ENCODE measurements around the gene POT1. TPM values are rescaled to one million over a fixed set of nuclear protein-coding genes. Genes with fewer than 3 reads are reported as not detected.

POT1 gene
- total RNA-seq, 4 donors from 2014 or later = 13.8 to 91.6 (median 23.5) TPM

DNA sequence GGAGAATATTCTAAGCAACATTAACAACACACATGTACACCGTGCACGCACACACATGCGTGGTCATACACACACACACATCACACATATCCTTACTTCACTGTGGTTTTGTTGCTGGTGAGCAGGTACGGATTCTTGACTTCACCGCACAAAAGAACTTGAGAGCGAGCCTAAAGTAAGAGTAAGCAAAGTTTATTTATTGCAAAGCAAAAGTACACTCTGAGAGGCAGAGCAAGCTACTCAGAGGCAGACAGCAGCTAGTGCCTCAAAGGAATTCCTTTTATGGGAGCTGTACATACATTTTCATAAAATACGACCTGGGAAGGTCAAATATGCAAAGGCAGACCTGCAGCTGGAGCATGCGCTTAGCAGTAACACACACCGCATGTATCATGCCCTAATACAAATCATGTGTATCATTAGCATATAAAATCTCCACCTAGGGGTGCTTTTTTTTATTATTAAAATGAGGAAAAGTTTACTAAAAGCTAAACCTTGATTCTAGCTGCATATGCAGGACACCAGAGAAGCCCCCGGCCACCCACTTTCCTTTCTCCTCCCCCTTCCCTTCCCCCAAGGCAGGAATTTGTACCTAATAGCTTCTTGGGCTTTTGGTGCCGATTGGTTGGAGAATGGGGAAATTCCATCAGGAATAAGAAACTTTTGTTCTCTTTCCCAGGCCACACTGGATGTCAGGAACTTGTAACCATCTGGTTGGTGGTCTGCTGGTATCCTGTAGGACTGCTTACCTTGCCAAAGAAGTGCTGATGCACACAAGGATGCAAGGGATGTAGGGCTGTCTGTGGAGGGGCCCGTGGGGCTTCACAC lies 147.5 kb downstream of the POT1 start:
- H3K4me3 ChIP-seq = no peak overlapping the region
- no peak overlapping the region for H3K27ac ChIP-seq
- TF ChIP-seq, protein P1, sequence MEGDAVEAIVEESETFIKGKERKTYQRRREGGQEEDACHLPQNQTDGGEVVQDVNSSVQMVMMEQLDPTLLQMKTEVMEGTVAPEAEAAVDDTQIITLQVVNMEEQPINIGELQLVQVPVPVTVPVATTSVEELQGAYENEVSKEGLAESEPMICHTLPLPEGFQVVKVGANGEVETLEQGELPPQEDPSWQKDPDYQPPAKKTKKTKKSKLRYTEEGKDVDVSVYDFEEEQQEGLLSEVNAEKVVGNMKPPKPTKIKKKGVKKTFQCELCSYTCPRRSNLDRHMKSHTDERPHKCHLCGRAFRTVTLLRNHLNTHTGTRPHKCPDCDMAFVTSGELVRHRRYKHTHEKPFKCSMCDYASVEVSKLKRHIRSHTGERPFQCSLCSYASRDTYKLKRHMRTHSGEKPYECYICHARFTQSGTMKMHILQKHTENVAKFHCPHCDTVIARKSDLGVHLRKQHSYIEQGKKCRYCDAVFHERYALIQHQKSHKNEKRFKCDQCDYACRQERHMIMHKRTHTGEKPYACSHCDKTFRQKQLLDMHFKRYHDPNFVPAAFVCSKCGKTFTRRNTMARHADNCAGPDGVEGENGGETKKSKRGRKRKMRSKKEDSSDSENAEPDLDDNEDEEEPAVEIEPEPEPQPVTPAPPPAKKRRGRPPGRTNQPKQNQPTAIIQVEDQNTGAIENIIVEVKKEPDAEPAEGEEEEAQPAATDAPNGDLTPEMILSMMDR (IDR thresholded peaks at IDR 0.05) = no peak
- TF ChIP-seq POLR2A (IDR thresholded peaks at IDR 0.05) = no peak
- no peaks in the 10 kb centered on the region for H3K27me3 ChIP-seq
- H3K4me1 ChIP-seq = no peaks in the 10 kb centered on the region
- intact Hi-C loops (cut with DNase I; ENCODE audit: low total_unique reads) = no loop called here
- DNase-seq = no peak
- H3K9me3 ChIP-seq = no peaks in the 10 kb centered on the region
- H3K36me3 ChIP-seq = no peaks in the 10 kb centered on the region

DNA sequence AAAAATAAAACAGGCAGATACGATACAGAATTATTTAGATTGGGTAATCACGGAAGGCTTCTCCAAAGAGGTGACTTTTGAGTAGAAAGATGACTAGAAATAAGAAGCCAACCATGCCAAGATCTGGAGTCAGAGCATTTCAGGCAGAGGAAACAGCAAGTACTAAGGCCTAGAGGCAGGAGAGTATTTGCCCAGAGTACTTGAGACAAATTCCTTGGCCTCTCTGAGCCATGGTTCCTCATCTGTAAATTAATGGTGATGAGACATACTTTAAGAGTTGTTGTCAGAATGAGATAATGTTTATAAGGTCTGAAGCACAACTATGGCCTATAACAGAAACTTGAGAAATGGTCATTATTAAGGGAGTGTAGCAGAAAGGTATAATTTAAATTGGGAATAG lies 148.2 kb downstream of the POT1 start:
- no peak for DNase-seq
- intact Hi-C loops (cut with DNase I; ENCODE audit: low total_unique reads) = no loop called here
- H3K27me3 ChIP-seq = no peaks in the 10 kb centered on the region
- H3K27ac ChIP-seq = no peak overlapping the region
- TF ChIP-seq, protein P1 (IDR thresholded peaks at IDR 0.05) = no peak
- no peak for TF ChIP-seq POLR2A (IDR thresholded peaks at IDR 0.05)
- no peaks in the 10 kb centered on the region for H3K9me3 ChIP-seq
- H3K4me3 ChIP-seq = no peak overlapping the region
- H3K36me3 ChIP-seq = no peaks in the 10 kb centered on the region
- no peaks in the 10 kb centered on the region for H3K4me1 ChIP-seq

DNA sequence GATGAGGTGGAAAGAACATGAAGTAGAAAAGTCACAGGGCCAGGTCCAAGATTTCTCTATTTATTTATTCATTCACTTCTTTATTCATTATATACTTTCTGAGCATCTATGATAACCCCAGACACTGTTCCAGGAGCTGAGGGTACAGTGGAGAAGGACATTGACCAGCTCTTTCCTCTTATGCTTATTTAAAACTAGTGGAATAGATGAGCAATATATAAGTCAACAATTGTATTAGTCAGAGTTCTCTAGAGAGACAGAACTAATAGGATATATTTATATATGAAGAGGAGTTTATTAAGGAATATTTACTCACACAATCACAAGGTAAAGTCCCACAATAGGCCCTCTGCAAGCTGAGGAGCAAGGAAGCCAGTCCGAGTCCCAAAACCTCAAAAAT lies 149.0 kb downstream of the POT1 start:
- DNase-seq = no peak
- Histone ChIP-seq H3K36me3 (no peaks in the 10 kb centered on the region), H3K4me3 (no peak overlapping the region), H3K9me3 (no peaks in the 10 kb centered on the region), H3K27ac (no peak overlapping the region), H3K4me1 (no peaks in the 10 kb centered on the region), H3K27me3 (no peaks in the 10 kb centered on the region)
- TF ChIP-seq, protein P1 (IDR thresholded peaks at IDR 0.05) = no peak
- no peak for TF ChIP-seq POLR2A (IDR thresholded peaks at IDR 0.05)
- intact Hi-C loops (cut with DNase I; ENCODE audit: low total_unique reads) = no loop called here

DNA sequence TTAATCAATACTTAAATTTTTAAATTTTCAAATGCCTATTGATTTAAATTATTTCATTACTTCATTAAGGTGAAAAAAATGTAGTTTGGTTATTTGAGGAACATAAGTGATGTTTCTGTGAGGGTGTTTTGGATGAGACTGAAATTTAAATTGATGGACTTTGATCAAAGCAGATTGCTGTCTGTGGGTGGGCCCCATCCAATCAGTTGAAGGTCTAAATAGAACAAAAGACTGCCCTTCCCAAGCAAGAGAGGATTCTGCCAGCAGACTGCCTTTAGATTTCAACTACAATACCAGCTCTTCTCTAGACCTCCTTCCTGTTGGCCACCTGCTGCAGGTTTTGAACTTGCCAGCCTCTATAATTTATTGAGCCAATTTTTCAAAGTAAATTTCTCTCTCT lies 149.6 kb downstream of the POT1 start:
- Histone ChIP-seq H3K27ac (no peak overlapping the region), H3K36me3 (no peaks in the 10 kb centered on the region), H3K9me3 (no peaks in the 10 kb centered on the region), H3K4me3 (no peak overlapping the region), H3K4me1 (no peaks in the 10 kb centered on the region), H3K27me3 (no peaks in the 10 kb centered on the region)
- intact Hi-C loops (cut with DNase I; ENCODE audit: low total_unique reads) = no loop called here
- TF ChIP-seq, protein P1 (IDR thresholded peaks at IDR 0.05) = no peak
- no peak for TF ChIP-seq POLR2A (IDR thresholded peaks at IDR 0.05)
- no peak for DNase-seq

DNA sequence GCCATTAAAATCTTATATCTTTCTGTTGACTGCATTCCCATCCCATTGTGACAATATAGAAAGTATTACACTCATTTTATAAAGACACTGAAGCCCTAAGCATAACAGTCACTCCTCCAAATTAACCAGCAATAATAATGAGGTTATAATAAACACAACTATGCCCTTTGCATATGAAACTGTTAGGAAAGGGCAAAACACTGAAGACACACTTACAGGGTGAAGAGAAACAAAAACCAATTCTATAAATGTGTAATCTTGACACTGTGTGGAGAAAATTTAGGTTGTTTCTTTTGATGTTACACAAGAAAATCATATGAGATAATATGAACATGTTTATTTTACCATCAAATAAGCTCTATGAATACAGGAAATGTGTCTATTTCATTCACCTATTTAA lies 150.0 kb downstream of the POT1 start:
- intact Hi-C loops (cut with DNase I; ENCODE audit: low total_unique reads) = no loop called here
- no peak overlapping the region for H3K4me3 ChIP-seq
- no peaks in the 10 kb centered on the region for H3K27me3 ChIP-seq
- no peaks in the 10 kb centered on the region for H3K36me3 ChIP-seq
- TF ChIP-seq, protein P1 (IDR thresholded peaks at IDR 0.05) = no peak
- no peak for TF ChIP-seq POLR2A (IDR thresholded peaks at IDR 0.05)
- H3K27ac ChIP-seq = no peak overlapping the region
- no peaks in the 10 kb centered on the region for H3K4me1 ChIP-seq
- DNase-seq = no peak
- H3K9me3 ChIP-seq = no peaks in the 10 kb centered on the region
